Prostate gland (tissue), 2 donors: ENCODE measurements around the gene ECSCR.

Source experiments
- CTCF ChIP-seq, 4 experiments: fragments of 200-600 bp in 2 of 4; fragments of 450-650 bp in 2 of 4; sonication (generic) in 2 of 4; IDR thresholded peaks; 1 replicate in 3 of 4; 2 replicates in 1 of 4; pipeline ENCODE4 v1.5.1; 2016 to 2019; ENCODE audit warnings: antibody characterized with exemption in 4 of 4, mild to moderate bottlenecking in 2 of 4, moderate library complexity in 2 of 4
- POLR2A ChIP-seq: fragments of 450-650 bp; IDR thresholded peaks from one replicate; pipeline ENCODE4 v1.6.1; 2016; ENCODE audit warnings: antibody characterized with exemption, mild to moderate bottlenecking

DNA sequence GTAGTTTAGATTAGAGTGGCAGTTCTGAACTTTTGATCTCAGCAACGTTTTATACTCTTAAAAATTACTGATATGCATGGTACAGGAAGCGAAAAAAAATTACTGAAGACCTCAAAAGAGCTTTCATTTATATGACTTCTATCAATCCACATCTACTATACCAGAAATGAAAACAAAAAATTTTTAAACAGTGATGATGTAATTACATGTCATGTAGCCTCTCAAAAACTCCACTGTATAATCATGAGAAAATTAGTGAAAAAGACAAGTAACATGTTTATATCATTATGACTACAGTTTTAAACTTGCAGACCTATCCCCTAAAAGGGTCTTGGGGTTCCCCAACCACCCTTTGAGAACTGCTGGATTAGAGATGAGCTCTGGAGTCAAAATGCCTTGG lies 32.5 kb downstream of the ECSCR start:
- TF ChIP-seq POLR2A = no peak
- no peak for TF ChIP-seq CTCF (IDR thresholded peaks at IDR 0.05)
